Small intestine (tissue), 7 donors: ENCODE measurements around the gene TMEM255B. TPM values are rescaled to one million over a fixed set of nuclear protein-coding genes. Genes with fewer than 3 reads are reported as not detected.

ENCODE experiments used
- DNase-seq, 2 donors: peaks; one replicate each; pipeline versions ENCODE4 v3.0.0 to v3.0.0-alpha.2; 2013
- FAIRE-seq: peaks from 2 replicates; lab custom pipeline; 2012; peaks lifted over from hg19 to GRCh38; lab: Jason Lieb, UNC
- H3K27ac ChIP-seq, 3 donors: one replicate each; pipeline ENCODE4 v1.5.1; 2013; ENCODE audit warnings: low read length in 2 of 3, mild to moderate bottlenecking in 2 of 3, control low read depth in 1 of 3, inconsistent platforms in 1 of 3, low read depth in 1 of 3, moderate library complexity in 1 of 3
- H3K27me3 ChIP-seq, 3 donors: one replicate each; pipeline ENCODE4 v1.6.1; 2013; ENCODE audit warnings: low read length in 3 of 3, inconsistent platforms in 1 of 3; ENCODE audit not compliant: control insufficient read depth in 3 of 3, insufficient read depth in 3 of 3
- H3K36me3 ChIP-seq, 3 donors: one replicate each; pipeline ENCODE4 v1.6.1; 2013; ENCODE audit warnings: low read length in 3 of 3, inconsistent platforms in 1 of 3, low read depth in 1 of 3, mild to moderate bottlenecking in 1 of 3, moderate library complexity in 1 of 3; ENCODE audit not compliant: control insufficient read depth in 3 of 3, insufficient read depth in 2 of 3
- H3K4me1 ChIP-seq, 3 donors: one replicate each; pipeline ENCODE4 v1.6.1; 2013; ENCODE audit warnings: low read length in 2 of 3, inconsistent platforms in 1 of 3, low read depth in 1 of 3, mild to moderate bottlenecking in 1 of 3, moderate library complexity in 1 of 3; ENCODE audit not compliant: control insufficient read depth in 3 of 3, insufficient read depth in 2 of 3
- H3K4me3 ChIP-seq, 3 donors: one replicate each; pipeline ENCODE4 v1.5.1; 2013; ENCODE audit warnings: low read length in 3 of 3, control low read depth in 1 of 3, inconsistent platforms in 1 of 3, low read depth in 1 of 3, mild to moderate bottlenecking in 1 of 3, moderate library complexity in 1 of 3
- H3K9me3 ChIP-seq, 2 donors: one replicate each; pipeline ENCODE4 v1.6.1; 2013; ENCODE audit warnings: low read depth in 1 of 2, low read length in 1 of 2; ENCODE audit not compliant: control insufficient read depth in 2 of 2, insufficient read depth in 1 of 2
- WGBS, 3 donors: extraction: QIAGEN DNeasy Blood & Tissue Kit; methylation state at CpG; one replicate each; pipeline ENCODE4 v1.1.7; 2013; 5-methylcytosine and 5-hydroxymethylcytosine counted together
- polyA plus RNA-seq, 4 donors: library from polyadenylated mRNA; stranded (reverse) in 3 of 4; unstranded in 1 of 4; fragments of 200-250 nt in 3 of 4; fragments of 120-200 nt in 1 of 4; gene quantifications; one replicate each; pipeline versions ENCODE4 v1.2.1 to v1.2.3, GENCODE V29; 2013
- donor health status: healthy with polysubstance abuse.
- donor health status: control.
- donor health status: control.
- donor health status: Bipolar disorder and iron deficiency.
- donor health status: healthy.

The TMEM255B gene
- polyA plus RNA-seq, 4 donors = 1.4 to 9.3 (median 2.6) TPM; not detected in 1

DNA sequence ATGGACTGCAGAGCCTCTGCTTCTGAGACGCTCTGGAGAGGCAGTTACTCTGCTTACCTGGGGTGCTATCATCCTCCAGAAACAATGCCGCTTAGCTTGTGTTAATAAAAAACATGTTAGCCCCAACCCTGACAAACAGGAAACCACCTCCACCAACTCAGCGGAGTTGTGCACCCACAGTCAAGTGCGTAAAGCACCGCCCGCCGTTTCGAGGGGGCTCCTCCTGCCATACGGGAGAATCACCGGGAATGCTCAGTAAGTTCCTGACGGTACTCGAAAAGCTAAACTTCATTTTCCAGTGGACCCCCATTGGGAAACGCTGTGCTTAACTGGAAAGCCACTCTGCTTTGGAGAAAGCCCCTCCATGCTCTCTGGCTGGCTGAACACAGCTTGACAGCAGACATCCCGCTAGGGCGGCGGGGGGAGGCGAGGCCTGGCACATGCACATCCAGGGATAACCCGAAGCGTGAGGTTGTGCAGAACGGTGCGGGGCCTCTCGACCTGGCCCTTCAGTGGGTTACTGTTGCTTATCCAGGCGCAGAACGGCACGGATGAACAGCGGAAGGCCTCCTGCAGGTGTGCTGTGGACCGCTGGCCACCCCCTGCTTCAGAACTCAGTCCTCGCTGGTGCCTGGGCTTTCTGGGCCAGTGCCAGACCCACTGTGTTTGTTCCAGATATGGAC is 87.8 kb downstream of the TMEM255B start:
- H3K36me3 ChIP-seq = peaks cover 0 to 49% (median 0%) of the 10 kb centered on the region in 3 donors
- DNase-seq = no peak

DNA sequence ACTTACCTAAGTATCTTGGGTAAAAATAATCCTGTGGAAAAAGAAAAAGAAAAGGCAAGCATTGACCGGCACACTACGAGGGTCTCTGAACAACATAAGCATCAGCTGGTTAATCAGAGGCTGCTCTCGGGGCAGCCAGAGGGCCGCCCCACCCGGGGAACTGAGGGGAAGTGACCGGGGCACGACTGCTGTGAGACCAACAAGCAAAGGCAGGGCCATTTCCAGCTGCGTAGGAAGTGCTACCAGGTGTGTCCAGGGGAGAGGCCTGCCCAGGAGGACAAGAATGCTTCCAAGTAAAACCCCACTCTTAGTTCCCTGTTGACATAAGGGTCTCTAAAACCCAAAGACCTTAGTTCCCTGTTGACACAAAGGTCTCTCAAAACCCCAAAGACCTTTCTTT is 89.0 kb downstream of the TMEM255B start:
- no peak for DNase-seq
- no peak overlapping the region for H3K27ac ChIP-seq
- FAIRE-seq = no peak
- no peaks in the 10 kb centered on the region for H3K9me3 ChIP-seq
- no peaks in the 10 kb centered on the region for H3K27me3 ChIP-seq
- WGBS, 3 donors = 69 to 78% (median 73%) methylated on average over 8 of the region's 8 CpGs
- H3K36me3 ChIP-seq = peaks cover 0 to 41% (median 0%) of the 10 kb centered on the region in 3 donors
- no peak overlapping the region for H3K4me3 ChIP-seq
- peaks cover 8 to 27% (median 10%) of the 10 kb centered on the region in 3 donors for H3K4me1 ChIP-seq

More for the DNA sequence above, 87.8 kb downstream of the TMEM255B start:
- Histone ChIP-seq H3K4me1 (peaks cover 2 to 19% (median 4%) of the 10 kb centered on the region in 3 donors), H3K9me3 (no peaks in the 10 kb centered on the region), H3K27me3 (no peaks in the 10 kb centered on the region), H3K27ac (no peak overlapping the region), H3K4me3 (no peak overlapping the region)
- 82 to 87% (median 85%) methylated on average over 28 of the region's 28 CpGs for WGBS, 3 donors
- no peak for FAIRE-seq

DNA sequence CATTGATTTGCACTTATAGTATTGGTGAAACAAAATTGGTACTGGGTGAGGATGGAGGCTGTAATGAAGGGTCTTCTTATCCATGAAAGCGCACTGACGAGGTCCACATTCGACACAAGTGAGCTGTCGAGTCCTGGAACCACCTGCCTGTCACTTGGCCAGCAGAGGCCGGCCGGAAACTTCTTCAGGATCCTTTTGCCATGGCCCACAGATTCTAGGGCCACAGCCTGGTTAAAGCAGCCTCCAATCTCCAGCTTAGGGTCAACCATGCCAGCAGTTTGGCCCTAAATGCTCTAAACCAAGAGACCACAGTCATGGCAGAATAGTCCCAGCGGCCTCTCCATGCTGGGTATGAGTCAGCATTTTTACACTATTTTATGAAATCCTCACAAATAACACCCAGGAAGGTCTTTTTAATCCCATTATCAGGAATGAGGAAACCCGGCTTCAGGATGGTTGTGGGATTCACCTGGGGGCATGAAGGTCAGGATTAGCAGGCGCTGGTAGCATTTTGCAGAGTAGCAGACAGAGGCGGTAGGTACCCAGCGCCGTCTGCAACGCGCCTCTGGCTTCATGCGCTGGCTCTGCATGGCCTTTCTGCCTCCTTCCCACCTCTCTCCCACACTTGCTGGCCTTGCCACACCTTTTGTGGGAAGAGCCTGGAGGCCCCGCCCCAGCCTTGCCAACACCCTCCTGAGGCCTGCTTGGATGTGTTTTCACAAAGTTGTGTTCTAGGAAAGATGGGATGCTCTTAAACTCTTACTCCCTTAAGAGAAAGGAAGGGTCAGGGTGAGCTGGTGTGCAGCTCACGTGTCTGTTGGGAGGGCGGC is 89.6 kb downstream of the TMEM255B start:
- FAIRE-seq (no peak), DNase-seq (peak; percentile 59 to 86)
- Histone ChIP-seq H3K9me3 (no peaks in the 10 kb centered on the region), H3K4me3 (no peak overlapping the region), H3K36me3 (peaks cover 0 to 35% (median 0%) of the 10 kb centered on the region in 3 donors), H3K27ac (peak overlapping the region in 2 of 3 donors; percentile 4 to 5), H3K27me3 (no peaks in the 10 kb centered on the region), H3K4me1 (peaks cover 11 to 34% (median 14%) of the 10 kb centered on the region in 3 donors)
- WGBS, 3 donors = 41 to 81% (median 68%) methylated on average over 18 of the region's 18 CpGs

DNA sequence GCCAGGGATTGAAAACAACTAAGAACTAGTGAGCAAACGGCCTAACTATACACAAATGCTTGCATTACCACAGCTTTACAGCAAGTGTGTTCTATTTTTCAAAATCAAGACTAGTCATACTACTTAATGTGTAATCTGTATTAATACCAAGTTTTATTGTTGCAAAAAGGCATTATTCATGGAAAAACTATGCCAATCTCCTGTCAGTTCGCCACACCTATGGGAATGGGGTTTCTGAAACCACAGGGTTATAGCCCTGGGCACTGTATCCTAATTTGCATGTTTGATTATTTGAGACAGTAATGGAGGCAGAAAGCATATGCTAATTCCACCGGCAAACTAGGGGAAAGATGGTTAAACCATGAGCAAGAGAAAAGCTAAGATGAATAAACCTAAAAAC is 90.5 kb downstream of the TMEM255B start:
- Histone ChIP-seq H3K4me3 (no peak overlapping the region), H3K9me3 (no peaks in the 10 kb centered on the region), H3K27ac (no peak overlapping the region), H3K4me1 (peaks cover 14 to 42% (median 19%) of the 10 kb centered on the region in 3 donors), H3K36me3 (peaks cover 0 to 32% (median 0%) of the 10 kb centered on the region in 3 donors), H3K27me3 (no peaks in the 10 kb centered on the region)
- DNase-seq (no peak), FAIRE-seq (no peak)
- 27 to 73% (median 51%) methylated on average over 3 of the region's 3 CpGs for WGBS, 3 donors

DNA sequence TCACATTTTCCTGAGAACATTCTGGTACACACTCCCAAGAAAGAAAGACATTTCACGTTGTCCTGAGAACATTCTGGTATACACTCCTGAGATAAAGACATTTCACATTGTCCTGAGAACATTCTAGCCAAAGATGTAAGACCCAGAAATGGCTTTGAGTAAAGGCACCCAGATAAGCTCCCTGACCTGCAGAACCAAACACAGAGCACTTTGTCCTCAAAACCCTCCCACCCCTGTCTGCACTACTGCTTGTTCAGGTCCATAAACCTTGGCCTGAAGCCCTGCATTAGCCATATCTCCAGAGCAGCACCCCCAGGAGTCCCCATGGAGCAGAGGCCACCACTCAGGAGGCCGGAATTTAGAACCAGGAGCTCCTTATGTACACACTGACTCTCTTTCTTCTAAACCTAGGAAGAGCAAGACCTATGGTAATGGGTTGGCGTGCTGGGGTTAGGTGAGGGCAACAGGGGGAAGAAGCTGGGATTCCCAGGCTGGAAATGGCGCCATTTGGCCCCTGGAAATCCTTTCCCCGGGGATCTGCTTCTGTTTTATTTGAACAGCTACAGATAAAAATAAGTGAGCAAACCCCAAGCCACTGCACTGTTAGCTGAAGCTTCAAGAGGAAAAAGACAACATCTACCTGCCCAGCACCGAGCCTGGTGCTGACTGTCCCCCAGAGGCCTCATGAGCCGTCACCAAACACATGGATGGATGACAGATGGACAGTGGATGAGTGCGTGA is 91.1 kb downstream of the TMEM255B start:
- Histone ChIP-seq H3K4me1 (peaks cover 14 to 47% (median 19%) of the 10 kb centered on the region in 3 donors), H3K27me3 (no peaks in the 10 kb centered on the region), H3K27ac (no peak overlapping the region), H3K4me3 (no peak overlapping the region), H3K36me3 (peaks cover 0 to 28% (median 0%) of the 10 kb centered on the region in 3 donors), H3K9me3 (no peaks in the 10 kb centered on the region)
- no peak for FAIRE-seq
- 64 to 81% (median 67%) methylated on average over 8 of the region's 8 CpGs for WGBS, 3 donors
- DNase-seq = peak; percentile 24 to 65

DNA sequence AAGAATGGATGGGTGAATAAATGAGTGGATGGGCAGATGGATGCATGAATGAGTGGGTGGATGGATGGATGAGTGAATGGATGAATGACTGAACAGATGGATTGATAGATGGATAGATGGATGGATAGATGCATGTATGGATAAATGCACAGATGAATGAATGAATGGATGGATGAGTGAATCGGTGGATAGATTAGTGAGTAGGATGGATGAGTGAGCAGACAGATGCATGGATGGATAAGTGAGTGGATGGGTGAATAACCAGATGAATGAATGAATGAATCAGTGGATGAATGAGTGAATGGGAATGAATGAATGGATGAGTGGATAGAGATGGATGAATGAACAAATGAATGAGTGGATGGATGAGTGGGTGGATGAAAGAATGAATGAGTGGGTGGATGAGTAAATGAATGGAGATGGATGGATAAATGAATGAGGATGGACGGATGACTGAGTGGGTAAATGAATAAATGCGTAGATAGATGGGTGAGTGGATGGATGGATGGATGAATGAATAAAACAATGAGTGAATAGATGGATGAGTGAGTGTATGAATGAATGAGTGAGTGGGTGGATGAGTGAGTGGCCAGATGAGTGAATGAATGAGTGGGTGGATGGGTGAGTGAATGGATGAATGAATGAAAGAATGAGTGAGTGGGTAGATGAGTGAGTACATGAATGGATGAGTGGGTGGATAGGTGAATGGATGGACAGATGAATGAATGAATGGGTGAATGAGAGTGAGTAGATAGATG is 91.9 kb downstream of the TMEM255B start:
- Histone ChIP-seq H3K9me3 (no peaks in the 10 kb centered on the region), H3K27ac (no peak overlapping the region), H3K36me3 (peaks cover 0 to 29% (median 0%) of the 10 kb centered on the region in 3 donors), H3K4me3 (no peak overlapping the region), H3K27me3 (no peaks in the 10 kb centered on the region), H3K4me1 (peaks cover 16 to 49% (median 22%) of the 10 kb centered on the region in 3 donors)
- DNase-seq (no peak), FAIRE-seq (no peak)
- 97 to 99% (median 97%) methylated on average over 3 of the region's 3 CpGs for WGBS, 3 donors

DNA sequence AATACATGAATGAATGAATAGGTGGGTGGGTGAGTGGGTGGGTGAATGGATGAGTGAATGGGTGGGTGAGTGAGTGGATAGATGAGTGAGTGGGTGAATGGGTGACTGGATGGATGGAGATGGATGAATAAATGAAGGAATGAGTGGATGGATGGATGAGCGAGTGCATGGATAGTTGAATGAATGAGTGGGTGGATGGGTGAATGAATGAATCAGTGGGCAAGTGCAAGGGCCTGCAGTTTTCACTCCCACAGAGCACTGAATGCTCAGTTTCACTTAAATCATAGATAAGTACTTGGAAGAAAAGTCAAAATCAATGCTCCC is 92.4 kb downstream of the TMEM255B start:
- Histone ChIP-seq H3K27ac (no peak overlapping the region), H3K9me3 (no peaks in the 10 kb centered on the region), H3K4me1 (peaks cover 20 to 49% (median 26%) of the 10 kb centered on the region in 3 donors), H3K27me3 (no peaks in the 10 kb centered on the region), H3K4me3 (no peak overlapping the region), H3K36me3 (peaks cover 0 to 28% (median 0%) of the 10 kb centered on the region in 3 donors)
- 94 to 96% (median 95%) methylated on average over 1 of the region's 1 CpG for WGBS, 3 donors
- FAIRE-seq (no peak), DNase-seq (no peak)
